HEK293 (cell line): ENCODE results near the gene GALNT11.

ENCODE experiments used
- CTCF ChIA-PET: fragments of 350-600 bp; formaldehyde crosslinking; extraction: SDS; loops from one replicate; lab custom pipeline; 2021; ENCODE audit warnings: antibody characterized with exemption; lab: Yijun Ruan, JAX
- POLR2A ChIA-PET: fragments of 300-600 bp; formaldehyde crosslinking; extraction: SDS; loops from one replicate; lab custom pipeline; 2020; ENCODE audit warnings: antibody characterized with exemption, inconsistent platforms; lab: Yijun Ruan, JAX
- H3K27ac ChIP-seq: fragments of 200-500 bp; sonication (Bioruptor generic); 2 replicates; pipeline ENCODE4 v1.5.1; 2014; ENCODE audit warnings: low read depth, low read length, control low read depth, inconsistent platforms; ENCODE audit errors: extremely low read depth
- H3K36me3 ChIP-seq, 2 experiments: fragments of 200-500 bp in 1 of 2; sonication (Bioruptor generic) in 1 of 2; 1 replicate in 1 of 2; 2 replicates in 1 of 2; pipeline ENCODE4 v1.5.1; 2014 to 2017; ENCODE audit warnings: inconsistent platforms in 2 of 2, low read length in 2 of 2; ENCODE audit not compliant: control insufficient read depth in 2 of 2, insufficient read depth in 1 of 2
- H3K4me1 ChIP-seq: fragments of 200-500 bp; sonication (Bioruptor generic); 2 replicates; pipeline ENCODE4 v1.5.1; 2014; ENCODE audit warnings: mild to moderate bottlenecking, low read length, inconsistent platforms; ENCODE audit not compliant: control insufficient read depth, insufficient read depth
- H3K4me3 ChIP-seq: 2 replicates; pipeline ENCODE4 v1.5.1; 2011; ENCODE audit warnings: low read depth, mild to moderate bottlenecking, control low read depth, low read length, moderate library complexity
- H3K9me3 ChIP-seq: fragments of 200-500 bp; sonication (Bioruptor generic); 2 replicates; pipeline ENCODE4 v1.5.1; 2014; ENCODE audit warnings: low read depth, low read length, inconsistent platforms; ENCODE audit not compliant: control insufficient read depth, insufficient read depth
- BCL11B ChIP-seq: fragments of 450-650 bp; formaldehyde crosslinking; IDR thresholded peaks from 2 replicates; pipeline ENCODE4 v1.5.1; 2016; ENCODE audit warnings: low read depth, missing biosample characterization, missing genetic modification characterization
- GFI1B ChIP-seq: fragments of 450-650 bp; formaldehyde crosslinking; IDR thresholded peaks from 2 replicates; pipeline ENCODE4 v1.5.1; 2016; ENCODE audit warnings: missing biosample characterization, missing genetic modification characterization
- HOXC10 ChIP-seq: sonication (generic); formaldehyde crosslinking; IDR thresholded peaks from 2 replicates; pipeline ENCODE4 v1.8.1; 2023; ENCODE audit warnings: mild to moderate bottlenecking, missing genetic modification reagents
- OSR2 ChIP-seq: fragments of 450-650 bp; formaldehyde crosslinking; IDR thresholded peaks from 2 replicates; pipeline ENCODE4 v1.5.1; 2016; ENCODE audit warnings: missing biosample characterization, missing genetic modification characterization
- OVOL3 ChIP-seq: fragments of 450-650 bp; formaldehyde crosslinking; IDR thresholded peaks from 2 replicates; pipeline ENCODE4 v1.5.1; 2016; ENCODE audit warnings: missing biosample characterization, missing genetic modification characterization
- PRDM2 ChIP-seq: fragments of 450-650 bp; formaldehyde crosslinking; IDR thresholded peaks from 2 replicates; pipeline ENCODE4 v1.5.1; 2016; ENCODE audit warnings: missing biosample characterization, missing genetic modification characterization, borderline replicate concordance
- REPIN1 ChIP-seq: fragments of 450-650 bp; formaldehyde crosslinking; IDR thresholded peaks from 2 replicates; pipeline ENCODE4 v1.5.1; 2017; ENCODE audit warnings: missing biosample characterization, missing genetic modification characterization, low read depth
- SETDB1 ChIP-seq: IDR thresholded peaks from one replicate; pipeline ENCODE4 v1.6.1; 2017; ENCODE audit warnings: mild to moderate bottlenecking, low read length, moderate library complexity, mixed read lengths; ENCODE audit not compliant: insufficient read length
- TRIM28 ChIP-seq: IDR thresholded peaks from 2 replicates; pipeline ENCODE4 v1.6.1; 2011; ENCODE audit warnings: low read length, control low read depth, borderline replicate concordance
- ZBTB7A ChIP-seq: fragments of 450-650 bp; formaldehyde crosslinking; IDR thresholded peaks from 2 replicates; pipeline ENCODE4 v1.5.1; 2016; ENCODE audit warnings: low read depth, missing biosample characterization, missing genetic modification characterization
- ZEB2 ChIP-seq: fragments of 450-650 bp; formaldehyde crosslinking; IDR thresholded peaks from 2 replicates; pipeline ENCODE4 v1.5.1; 2016; ENCODE audit warnings: missing biosample characterization, missing genetic modification characterization
- ZNF10 ChIP-seq: fragments of 450-650 bp; formaldehyde crosslinking; IDR thresholded peaks from 2 replicates; pipeline ENCODE4 v1.5.1; 2017; ENCODE audit warnings: missing biosample characterization, missing genetic modification characterization
- ZNF174 ChIP-seq: fragments of 450-650 bp; formaldehyde crosslinking; IDR thresholded peaks from 2 replicates; pipeline ENCODE4 v1.5.0; 2017; ENCODE audit warnings: missing biosample characterization, mild to moderate bottlenecking, missing genetic modification characterization
- ZNF248 ChIP-seq: fragments of 450-650 bp; formaldehyde crosslinking; IDR thresholded peaks from 2 replicates; pipeline ENCODE4 v1.5.1; 2017; ENCODE audit warnings: missing biosample characterization, missing genetic modification characterization
- ZNF292 ChIP-seq: fragments of 450-650 bp; formaldehyde crosslinking; IDR thresholded peaks from 2 replicates; pipeline ENCODE4 v1.5.1; 2016; ENCODE audit warnings: low read depth, missing biosample characterization, missing genetic modification characterization, borderline replicate concordance
- ZNF404 ChIP-seq: fragments of 450-650 bp; formaldehyde crosslinking; IDR thresholded peaks from 2 replicates; pipeline ENCODE4 v1.5.1; 2017; ENCODE audit warnings: missing biosample characterization, missing genetic modification characterization
- ZNF426 ChIP-seq: fragments of 450-650 bp; formaldehyde crosslinking; IDR thresholded peaks from 2 replicates; pipeline ENCODE4 v1.5.1; 2017; ENCODE audit warnings: missing biosample characterization, missing genetic modification characterization, mild to moderate bottlenecking, inconsistent platforms, moderate library complexity
- ZNF521 ChIP-seq: fragments of 450-650 bp; formaldehyde crosslinking; IDR thresholded peaks from 2 replicates; pipeline ENCODE4 v1.5.1; 2017; ENCODE audit warnings: missing biosample characterization, mild to moderate bottlenecking, missing genetic modification characterization
- ZNF530 ChIP-seq: fragments of 450-650 bp; formaldehyde crosslinking; IDR thresholded peaks from 2 replicates; pipeline ENCODE4 v1.5.1; 2016; ENCODE audit warnings: low read depth, missing biosample characterization, missing genetic modification characterization
- ZNF548 ChIP-seq: fragments of 450-650 bp; formaldehyde crosslinking; IDR thresholded peaks from 2 replicates; pipeline ENCODE4 v1.5.1; 2016; ENCODE audit warnings: missing biosample characterization, missing genetic modification characterization
- ZNF623 ChIP-seq: fragments of 450-650 bp; formaldehyde crosslinking; IDR thresholded peaks from 2 replicates; pipeline ENCODE4 v1.5.1; 2016; ENCODE audit warnings: missing biosample characterization, missing genetic modification characterization
- ZNF639 ChIP-seq: fragments of 450-650 bp; formaldehyde crosslinking; IDR thresholded peaks from 2 replicates; pipeline ENCODE4 v1.5.1; 2016; ENCODE audit warnings: missing biosample characterization, missing genetic modification characterization
- ZSCAN18 ChIP-seq: fragments of 450-650 bp; formaldehyde crosslinking; IDR thresholded peaks from 2 replicates; pipeline ENCODE4 v1.5.1; 2016; ENCODE audit warnings: missing biosample characterization, missing genetic modification characterization
- ZXDB ChIP-seq: fragments of 450-650 bp; formaldehyde crosslinking; IDR thresholded peaks from 2 replicates; pipeline ENCODE4 v1.5.1; 2016; ENCODE audit warnings: missing biosample characterization, missing genetic modification characterization
- TF ChIP-seq, protein P1 (sequence below): fragments of 450-650 bp; formaldehyde crosslinking; IDR thresholded peaks from 2 replicates; pipeline ENCODE4 v1.5.1; 2017; ENCODE audit warnings: missing biosample characterization, missing genetic modification characterization
- TF ChIP-seq, protein P2 (sequence below): fragments of 450-650 bp; formaldehyde crosslinking; IDR thresholded peaks from 2 replicates; pipeline ENCODE4 v1.5.1; 2016; ENCODE audit warnings: missing biosample characterization, missing genetic modification characterization

The GALNT11 gene

GRCh38 chr7:152089183-152089582 is 63.7 kb downstream of the GALNT11 start:
- H3K27ac ChIP-seq: no peak overlapping the region
- H3K4me3 ChIP-seq: no peak overlapping the region
- CTCF ChIA-PET: no interaction called here
- no peaks in the 10 kb centered on the region for H3K9me3 ChIP-seq
- POLR2A ChIA-PET: no interaction called here
- H3K36me3 ChIP-seq: no peaks in the 10 kb centered on the region
- peaks cover 3% of the 10 kb centered on the region; the same call in 1 of the 2 replicates for H3K4me1 ChIP-seq
- TF ChIP-seq PRDM2 (tag by site-specific recombination) (no peak), ZBTB7A (tag by site-specific recombination) (no peak), ZSCAN18 (tag by site-specific recombination) (no peak), OSR2 (tag by site-specific recombination) (no peak), GFI1B (tag by site-specific recombination) (no peak), OVOL3 (tag by site-specific recombination) (no peak), ZNF530 (tag by site-specific recombination) (no peak), HOXC10 (no peak), ZNF248 (no peak), ZEB2 (tag by site-specific recombination) (no peak), REPIN1 (tag by site-specific recombination) (no peak), SETDB1 (peak; percentile 96), ZNF623 (tag by site-specific recombination) (no peak), ZNF426 (tag by site-specific recombination) (no peak), TRIM28 (peak; percentile 70; the same call in 1 of the 2 replicates), ZNF639 (tag by site-specific recombination) (no peak)

DNA sequence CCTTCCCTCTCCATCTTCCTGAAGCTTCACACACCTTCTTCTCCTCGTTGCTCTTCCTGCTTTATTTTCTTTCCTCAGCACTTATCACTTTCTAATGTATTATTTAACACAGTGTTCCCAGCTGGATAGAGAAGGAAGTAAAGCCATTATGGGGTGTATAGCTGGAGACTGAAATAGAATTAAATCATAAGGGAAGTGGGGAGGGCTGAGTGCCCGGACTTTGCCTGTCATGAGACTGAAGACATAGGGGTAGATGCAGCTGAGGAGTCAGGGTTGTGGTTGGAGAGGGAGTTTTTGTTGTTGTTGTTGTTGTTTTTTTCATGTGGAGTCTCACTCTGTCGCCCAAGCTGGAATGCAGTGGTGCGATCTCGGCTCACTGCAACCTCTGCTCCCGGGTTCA is 65.3 kb downstream of the GALNT11 start:
- H3K36me3 ChIP-seq: no peaks in the 10 kb centered on the region
- H3K4me1 ChIP-seq: peaks cover 3% of the 10 kb centered on the region; the same call in 1 of the 2 replicates
- CTCF ChIA-PET: no interaction called here
- H3K4me3 ChIP-seq: no peak overlapping the region
- POLR2A ChIA-PET: no interaction called here
- no peak overlapping the region for H3K27ac ChIP-seq
- H3K9me3 ChIP-seq: no peaks in the 10 kb centered on the region
- TF ChIP-seq ZNF174 (tag by site-specific recombination) (no peak), ZNF10 (no peak), ZNF548 (no peak), ZNF292 (tag by site-specific recombination) (no peak), ZNF404 (no peak), BCL11B (tag by site-specific recombination) (no peak), ZNF521 (tag by site-specific recombination) (no peak), ZXDB (no peak)
- TF ChIP-seq, protein P1, sequence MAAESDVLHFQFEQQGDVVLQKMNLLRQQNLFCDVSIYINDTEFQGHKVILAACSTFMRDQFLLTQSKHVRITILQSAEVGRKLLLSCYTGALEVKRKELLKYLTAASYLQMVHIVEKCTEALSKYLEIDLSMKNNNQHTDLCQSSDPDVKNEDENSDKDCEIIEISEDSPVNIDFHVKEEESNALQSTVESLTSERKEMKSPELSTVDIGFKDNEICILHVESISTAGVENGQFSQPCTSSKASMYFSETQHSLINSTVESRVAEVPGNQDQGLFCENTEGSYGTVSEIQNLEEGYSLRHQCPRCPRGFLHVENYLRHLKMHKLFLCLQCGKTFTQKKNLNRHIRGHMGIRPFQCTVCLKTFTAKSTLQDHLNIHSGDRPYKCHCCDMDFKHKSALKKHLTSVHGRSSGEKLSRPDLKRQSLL: no peak
- TF ChIP-seq, protein P2, sequence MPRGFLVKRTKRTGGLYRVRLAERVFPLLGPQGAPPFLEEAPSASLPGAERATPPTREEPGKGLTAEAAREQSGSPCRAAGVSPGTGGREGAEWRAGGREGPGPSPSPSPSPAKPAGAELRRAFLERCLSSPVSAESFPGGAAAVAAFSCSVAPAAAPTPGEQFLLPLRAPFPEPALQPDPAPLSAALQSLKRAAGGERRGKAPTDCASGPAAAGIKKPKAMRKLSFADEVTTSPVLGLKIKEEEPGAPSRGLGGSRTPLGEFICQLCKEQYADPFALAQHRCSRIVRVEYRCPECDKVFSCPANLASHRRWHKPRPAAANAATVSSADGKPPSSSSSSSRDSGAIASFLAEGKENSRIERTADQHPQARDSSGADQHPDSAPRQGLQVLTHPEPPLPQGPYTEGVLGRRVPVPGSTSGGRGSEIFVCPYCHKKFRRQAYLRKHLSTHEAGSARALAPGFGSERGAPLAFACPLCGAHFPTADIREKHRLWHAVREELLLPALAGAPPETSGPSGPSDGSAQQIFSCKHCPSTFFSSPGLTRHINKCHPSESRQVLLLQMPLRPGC (tag by site-specific recombination): no peak
